HG03469 (cell line): Measurements from ENCODE around the gene UMAD1.
A peak's percentile ranks its signal among the peaks of the same experiment; 100 is the strongest.

Source experiments
- ATAC-seq: cut with Tn5 transposase; IDR thresholded peaks from one replicate; pipeline ENCODE4 v1.9.1; 2021; ENCODE audit warnings: mild to moderate bottlenecking, moderate library complexity, moderate number of reproducible peaks; ENCODE audit not compliant: unreplicated experiment

Gene UMAD1

GRCh38 chr7:7761340-7761973 lies 120.9 kb downstream of the UMAD1 start:
- ATAC-seq = no peak

GRCh38 chr7:7761974-7762779 lies 121.6 kb downstream of the UMAD1 start:
- ATAC-seq = peak; percentile 43

GRCh38 chr7:7764520-7765396 lies 124.2 kb downstream of the UMAD1 start:
- ATAC-seq = no peak

GRCh38 chr7:7765422-7765821 lies 124.9 kb downstream of the UMAD1 start:
- peak; percentile 52 for ATAC-seq

GRCh38 chr7:7766671-7767070 lies 126.1 kb downstream of the UMAD1 start:
- no peak for ATAC-seq

- ATAC-seq = no peak
Observed at GRCh38 chr7:7768977-7769709, 128.6 kb downstream of the UMAD1 start.

GRCh38 chr7:7769710-7770627 lies 129.4 kb downstream of the UMAD1 start:
- no peak for ATAC-seq

- no peak for ATAC-seq
Observed at GRCh38 chr7:7771452-7771851, 130.9 kb downstream of the UMAD1 start.

- ATAC-seq = peak; percentile 41
Observed at GRCh38 chr7:7772397-7772821, 131.9 kb downstream of the UMAD1 start.

- ATAC-seq = peak; percentile 42
Observed at GRCh38 chr7:7773334-7774309, 133.1 kb downstream of the UMAD1 start.

GRCh38 chr7:7779888-7780287 lies 139.3 kb downstream of the UMAD1 start:
- no peak for ATAC-seq

- ATAC-seq = no peak
Observed at GRCh38 chr7:7783001-7783400, 142.4 kb downstream of the UMAD1 start.

- no peak for ATAC-seq
Observed at GRCh38 chr7:7785344-7785973, 144.9 kb downstream of the UMAD1 start.

GRCh38 chr7:7786595-7786994 lies 146.0 kb downstream of the UMAD1 start:
- ATAC-seq = no peak

GRCh38 chr7:7789551-7789988 lies 149.0 kb downstream of the UMAD1 start:
- peak; percentile 79 for ATAC-seq

GRCh38 chr7:7790041-7790741 lies 149.6 kb downstream of the UMAD1 start:
- no peak for ATAC-seq

GRCh38 chr7:7791523-7791922 lies 151.0 kb downstream of the UMAD1 start:
- no peak for ATAC-seq
